Measurements from ENCODE around the gene CIBAR2. TPM values are rescaled to one million over a fixed set of nuclear protein-coding genes. Genes with fewer than 3 reads are reported as not detected.
"Not testable (repeated sequence)": the region's sequence is repeated elsewhere in the genome, so short reads cannot be mapped to it uniquely, and the experiment has no call there.

CIBAR2 gene
- total RNA-seq, 2 donors from 2014 or later = not detected

GRCh38 chr16:85129876-85130704 lies 17.8 kb upstream of the CIBAR2 start:
- H3K9me3 ChIP-seq (ENCODE audit: control insufficient read depth, low read length, poor library complexity, severe bottlenecking) = no peaks in the 10 kb centered on the region
- Mint-ChIP-seq H3K4me3 (no peak overlapping the region), H3K36me3 (ENCODE audit: low read depth) (no peaks in the 10 kb centered on the region), H3K27ac (no peak overlapping the region), H3K4me1 (no peaks in the 10 kb centered on the region), H3K27me3 (no peaks in the 10 kb centered on the region)
- ATAC-seq (no peak), DNase-seq (no peak)

GRCh38 chr16:85128079-85128837 lies 16.0 kb upstream of the CIBAR2 start:
- Mint-ChIP-seq H3K27ac (no peak overlapping the region), H3K4me3 (no peak overlapping the region), H3K27me3 (no peaks in the 10 kb centered on the region), H3K4me1 (peaks cover 3% of the 10 kb centered on the region), H3K36me3 (ENCODE audit: low read depth) (no peaks in the 10 kb centered on the region)
- no peaks in the 10 kb centered on the region for H3K9me3 ChIP-seq (ENCODE audit: control insufficient read depth, low read length, poor library complexity, severe bottlenecking)
- ATAC-seq (no peak), DNase-seq (no peak)

GRCh38 chr16:85127379-85127723 lies 15.1 kb upstream of the CIBAR2 start:
- DNase-seq = no peak
- H3K4me3 Mint-ChIP-seq = no peak overlapping the region
- no peak overlapping the region for H3K27ac Mint-ChIP-seq
- no peaks in the 10 kb centered on the region for H3K27me3 Mint-ChIP-seq
- H3K4me1 Mint-ChIP-seq = peaks cover 3% of the 10 kb centered on the region
- no peaks in the 10 kb centered on the region for H3K36me3 Mint-ChIP-seq (ENCODE audit: low read depth)
- ATAC-seq = no peak
- H3K9me3 ChIP-seq (ENCODE audit: control insufficient read depth, low read length, poor library complexity, severe bottlenecking) = no peaks in the 10 kb centered on the region

- no peaks in the 10 kb centered on the region for H3K27me3 Mint-ChIP-seq
Observed at GRCh38 chr16:85126705-85127378, 14.6 kb upstream of the CIBAR2 start.

GRCh38 chr16:85126394-85126704 lies 14.1 kb upstream of the CIBAR2 start:
- Mint-ChIP-seq H3K4me1 (peaks cover 3% of the 10 kb centered on the region), H3K27me3 (no peaks in the 10 kb centered on the region), H3K4me3 (no peak overlapping the region), H3K27ac (no peak overlapping the region), H3K36me3 (ENCODE audit: low read depth) (no peaks in the 10 kb centered on the region)
- ATAC-seq (no peak), DNase-seq (no peak)
- H3K9me3 ChIP-seq (ENCODE audit: control insufficient read depth, low read length, poor library complexity, severe bottlenecking) = no peaks in the 10 kb centered on the region

More at GRCh38 chr16:85126705-85127378, 14.6 kb upstream of the CIBAR2 start:
- Mint-ChIP-seq H3K36me3 (ENCODE audit: low read depth) (no peaks in the 10 kb centered on the region), H3K27ac (no peak overlapping the region), H3K4me1 (peaks cover 3% of the 10 kb centered on the region), H3K4me3 (no peak overlapping the region)
- H3K9me3 ChIP-seq (ENCODE audit: control insufficient read depth, low read length, poor library complexity, severe bottlenecking) = no peaks in the 10 kb centered on the region
- DNase-seq (no peak), ATAC-seq (no peak)

GRCh38 chr16:85125570-85126393 lies 13.5 kb upstream of the CIBAR2 start:
- no peaks in the 10 kb centered on the region for H3K9me3 ChIP-seq (ENCODE audit: control insufficient read depth, low read length, poor library complexity, severe bottlenecking)
- ATAC-seq (no peak), DNase-seq (no peak)
- no peak overlapping the region for H3K27ac Mint-ChIP-seq
- H3K27me3 Mint-ChIP-seq = no peaks in the 10 kb centered on the region
- H3K4me3 Mint-ChIP-seq = no peak overlapping the region
- peaks cover 3% of the 10 kb centered on the region for H3K4me1 Mint-ChIP-seq
- no peaks in the 10 kb centered on the region for H3K36me3 Mint-ChIP-seq (ENCODE audit: low read depth)

GRCh38 chr16:85124636-85125346 lies 12.5 kb upstream of the CIBAR2 start:
- DNase-seq (no peak), ATAC-seq (no peak)
- Mint-ChIP-seq H3K27ac (no peak overlapping the region), H3K4me1 (peaks cover 3% of the 10 kb centered on the region), H3K36me3 (ENCODE audit: low read depth) (no peaks in the 10 kb centered on the region), H3K4me3 (no peak overlapping the region), H3K27me3 (no peaks in the 10 kb centered on the region)
- H3K9me3 ChIP-seq (ENCODE audit: control insufficient read depth, low read length, poor library complexity, severe bottlenecking) = no peaks in the 10 kb centered on the region

- no peak overlapping the region for H3K27ac Mint-ChIP-seq
- ATAC-seq (no peak), DNase-seq (no peak)
Observed at GRCh38 chr16:85123891-85124635, 11.8 kb upstream of the CIBAR2 start.

GRCh38 chr16:85123441-85123840 lies 11.2 kb upstream of the CIBAR2 start:
- H3K9me3 ChIP-seq (ENCODE audit: control insufficient read depth, low read length, poor library complexity, severe bottlenecking); H3K27me3 Mint-ChIP-seq; H3K27ac Mint-ChIP-seq; DNase-seq; H3K4me3 Mint-ChIP-seq; H3K36me3 Mint-ChIP-seq (ENCODE audit: low read depth); H3K4me1 Mint-ChIP-seq; ATAC-seq: not testable (repeated sequence)

More at GRCh38 chr16:85123891-85124635, 11.8 kb upstream of the CIBAR2 start:
- Mint-ChIP-seq H3K36me3 (ENCODE audit: low read depth) (no peaks in the 10 kb centered on the region), H3K4me3 (no peak overlapping the region), H3K4me1 (peaks cover 3% of the 10 kb centered on the region), H3K27me3 (no peaks in the 10 kb centered on the region)
- H3K9me3 ChIP-seq (ENCODE audit: control insufficient read depth, low read length, poor library complexity, severe bottlenecking) = no peaks in the 10 kb centered on the region

GRCh38 chr16:85120006-85120340 lies 7.7 kb upstream of the CIBAR2 start:
- Mint-ChIP-seq H3K4me3 (no peak overlapping the region), H3K36me3 (ENCODE audit: low read depth) (no peaks in the 10 kb centered on the region), H3K4me1 (peaks cover 5% of the 10 kb centered on the region), H3K27me3 (no peaks in the 10 kb centered on the region), H3K27ac (no peak overlapping the region)
- H3K9me3 ChIP-seq (ENCODE audit: control insufficient read depth, low read length, poor library complexity, severe bottlenecking) = no peaks in the 10 kb centered on the region
- ATAC-seq (no peak), DNase-seq (no peak)

GRCh38 chr16:85117418-85117817 lies 5.1 kb upstream of the CIBAR2 start:
- H3K27ac Mint-ChIP-seq = no peak overlapping the region
- H3K9me3 ChIP-seq (ENCODE audit: control insufficient read depth, low read length, poor library complexity, severe bottlenecking) = no peaks in the 10 kb centered on the region
- no peaks in the 10 kb centered on the region for H3K36me3 Mint-ChIP-seq (ENCODE audit: low read depth)
- no peak for DNase-seq
- H3K27me3 Mint-ChIP-seq = no peaks in the 10 kb centered on the region
- H3K4me1 Mint-ChIP-seq = peaks cover 5% of the 10 kb centered on the region
- no peak for ATAC-seq
- H3K4me3 Mint-ChIP-seq = no peak overlapping the region
